Activated CD4-positive, alpha-beta T cell treated with anti-CD3 and anti-CD28 coated beads, Interleukin-2, amount 50 U/mL, for 24 hours (primary cell): ENCODE data around the gene GCA.

ENCODE experiments used
- DNase-seq, 2 donors: peaks; one replicate each; pipeline ENCODE4 v3.0.0-alpha.2; 2020; ENCODE audit warnings: low read depth in 1 of 2, low spot score in 1 of 2

Gene GCA

GRCh38 chr2:162327806-162328205 lies 16.1 kb upstream of the GCA start:
- DNase-seq, result no peak

- no peak for DNase-seq
These were observed 15.3 kb upstream of the GCA start for GRCh38 chr2:162328424-162329157.

- DNase-seq, result no peak
These were observed 13.1 kb upstream of the GCA start for GRCh38 chr2:162330881-162331280.

- no peak for DNase-seq
These were observed 10.0 kb upstream of the GCA start for GRCh38 chr2:162333968-162334367.

- no peak for DNase-seq
These were observed 6.1 kb upstream of the GCA start for GRCh38 chr2:162337868-162338267.

GRCh38 chr2:162340822-162341221 lies 3.1 kb upstream of the GCA start:
- DNase-seq, result no peak

- no peak for DNase-seq
These were observed 1.6 kb upstream of the GCA start for GRCh38 chr2:162342321-162342720.

GRCh38 chr2:162342841-162343240 lies 1.1 kb upstream of the GCA start:
- no peak for DNase-seq

GRCh38 chr2:162343492-162343823 lies 474 bp upstream of the GCA start:
- no peak for DNase-seq

- DNase-seq, result no peak
These were observed 652 bp downstream of the GCA start for GRCh38 chr2:162344617-162344950.

- DNase-seq, result no peak
These were observed 21.5 kb downstream of the GCA start for GRCh38 chr2:162365392-162365791.

GRCh38 chr2:162368494-162368893 lies 24.6 kb downstream of the GCA start:
- no peak for DNase-seq

GRCh38 chr2:162369551-162369950 lies 25.6 kb downstream of the GCA start:
- DNase-seq, result no peak

GRCh38 chr2:162370931-162371330 lies 27.0 kb downstream of the GCA start:
- no peak for DNase-seq

- no peak for DNase-seq
These were observed 28.9 kb downstream of the GCA start for GRCh38 chr2:162372818-162373217.

- DNase-seq, result no peak
These were observed 36.0 kb downstream of the GCA start for GRCh38 chr2:162379719-162380580.

- DNase-seq, result no peak
These were observed 37.9 kb downstream of the GCA start for GRCh38 chr2:162381851-162382250.

GRCh38 chr2:162382278-162382677 lies 38.3 kb downstream of the GCA start:
- no peak for DNase-seq

- DNase-seq, result no peak
These were observed 41.6 kb downstream of the GCA start for GRCh38 chr2:162385536-162385935.

- DNase-seq, result no peak
These were observed 46.9 kb downstream of the GCA start for GRCh38 chr2:162390801-162391200.

GRCh38 chr2:162400336-162400735 lies 56.4 kb downstream of the GCA start:
- DNase-seq, result no peak

- no peak for DNase-seq
These were observed 57.9 kb downstream of the GCA start for GRCh38 chr2:162401871-162402270.

- no peak for DNase-seq
These were observed 60.0 kb downstream of the GCA start for GRCh38 chr2:162403884-162404283.
